NCI-H187 (cell line): ENCODE measurements around the gene TMEM217.
"Not testable (repeated sequence)": the region's sequence is repeated elsewhere in the genome, so short reads cannot be mapped to it uniquely, and the experiment has no call there.

Experiments used
- DNase-seq, 2 experiments: peaks; one replicate each; lab custom pipeline; 2025; lab: John Stamatoyannopoulos, UW

The TMEM217 gene

DNA sequence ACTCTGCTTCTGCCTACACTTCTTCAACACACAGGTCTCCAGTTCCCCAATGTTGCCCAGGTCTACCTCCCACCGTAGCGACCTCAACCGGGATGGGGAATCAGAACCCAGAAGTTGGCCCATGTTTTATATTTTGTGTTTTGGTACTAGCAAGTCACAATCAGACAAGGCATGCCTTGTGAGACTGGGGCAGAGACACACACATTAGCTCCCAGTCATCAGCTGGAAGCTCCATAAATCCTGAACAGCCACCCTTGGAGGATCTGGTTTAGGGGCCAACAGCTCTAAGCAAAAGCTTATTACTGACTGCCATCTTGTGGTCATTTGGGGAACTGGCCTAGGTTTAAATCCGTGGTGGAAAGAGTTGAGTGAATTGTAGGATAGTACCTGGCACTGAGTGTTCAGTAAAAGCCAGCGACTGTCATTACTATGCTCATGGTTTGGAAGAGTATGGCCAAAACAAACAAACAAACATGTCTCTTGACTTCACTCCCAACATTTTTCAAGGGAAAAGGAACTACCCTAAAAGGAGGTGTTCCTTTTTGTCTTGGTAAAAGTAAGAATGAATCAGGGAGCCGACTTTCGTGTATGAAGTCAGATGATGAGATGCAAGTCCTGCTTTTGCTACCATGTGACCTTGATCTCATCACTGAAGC lies 47.5 kb downstream of the TMEM217 start:
- peak; percentile 66 to 73 for DNase-seq

DNA sequence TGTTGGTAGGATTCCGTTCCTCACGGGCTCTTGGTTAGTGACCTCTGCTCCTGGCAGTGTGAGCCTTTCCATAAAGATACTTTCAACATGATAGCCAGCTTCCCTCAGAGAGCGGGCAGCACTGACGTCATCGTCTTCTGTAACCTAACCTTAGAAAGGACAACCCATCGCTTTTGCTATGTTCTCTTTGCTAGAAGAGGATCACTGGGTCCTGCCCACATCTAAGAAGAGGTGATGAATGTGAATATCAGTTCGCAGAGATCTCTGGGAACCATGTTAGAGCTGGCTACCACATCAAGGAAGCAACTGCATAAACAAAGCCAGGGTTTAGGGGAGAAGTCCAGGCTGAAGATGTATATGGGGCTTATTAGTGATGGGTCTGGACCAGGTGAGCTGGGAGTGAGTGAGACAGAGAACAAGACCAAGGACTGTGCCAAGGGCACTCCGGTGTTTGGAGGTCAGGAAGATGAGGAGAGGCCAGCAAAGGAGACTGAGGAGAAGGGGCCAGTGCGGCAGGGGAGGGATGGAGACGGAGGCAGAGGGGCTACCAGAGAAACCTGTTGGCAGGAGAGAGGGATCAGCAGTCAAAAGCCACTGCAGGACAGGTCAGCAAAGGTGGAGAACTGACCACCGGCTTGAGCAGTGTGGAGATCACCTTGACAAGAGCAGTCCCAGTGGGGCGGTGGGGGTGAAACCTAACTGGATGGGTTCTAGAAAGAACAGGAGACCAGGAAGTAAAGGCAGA lies 48.3 kb downstream of the TMEM217 start:
- DNase-seq, result no peak

DNA sequence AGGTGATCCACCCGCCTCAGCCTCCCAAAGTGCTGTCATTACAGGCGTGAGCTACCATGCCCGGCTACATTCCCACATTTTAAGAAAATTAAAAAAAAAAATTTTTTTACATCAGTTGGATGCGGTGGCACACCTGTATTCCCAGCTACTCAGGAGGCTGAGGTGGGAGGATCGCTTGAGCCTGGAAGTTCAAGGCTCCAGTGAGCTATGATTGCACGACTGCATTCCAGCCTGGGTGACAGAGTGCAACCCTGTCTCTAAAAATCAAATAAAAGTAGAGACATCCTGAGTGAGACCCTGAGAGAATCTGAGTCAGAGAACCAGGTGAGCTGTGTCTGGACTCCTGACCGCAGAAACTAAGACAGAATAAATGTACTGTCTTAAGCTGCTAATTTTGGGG lies 49.2 kb downstream of the TMEM217 start:
- DNase-seq, result no peak

DNA sequence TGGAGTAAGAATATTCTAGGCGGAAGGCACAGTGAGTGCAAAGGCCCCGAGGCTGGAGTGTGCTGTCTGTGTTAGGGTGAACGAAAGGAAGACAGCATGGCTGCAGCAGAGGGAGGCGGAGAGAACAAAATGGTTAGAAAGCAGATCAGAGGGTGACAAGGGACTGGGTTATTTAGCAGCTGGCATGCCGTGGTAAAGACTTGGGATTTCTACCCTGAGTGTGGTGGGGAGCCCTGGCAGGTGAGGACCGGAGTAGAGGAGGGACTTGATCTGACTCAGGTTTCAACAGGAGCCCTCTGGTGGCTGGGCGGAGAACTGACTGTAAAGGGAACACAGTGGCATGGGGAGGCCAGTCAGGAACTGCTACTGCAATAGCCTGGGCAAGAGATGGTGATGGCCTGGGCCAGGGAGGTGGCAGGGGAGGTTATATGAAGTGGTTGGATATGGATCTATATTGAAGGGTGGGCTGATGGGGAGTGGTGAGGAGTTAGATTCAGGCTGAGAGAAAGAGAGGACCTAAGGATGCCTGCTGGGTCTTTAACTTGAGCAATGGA lies 50.0 kb downstream of the TMEM217 start:
- peak in 1 of 2 experiments; percentile 40 for DNase-seq

DNA sequence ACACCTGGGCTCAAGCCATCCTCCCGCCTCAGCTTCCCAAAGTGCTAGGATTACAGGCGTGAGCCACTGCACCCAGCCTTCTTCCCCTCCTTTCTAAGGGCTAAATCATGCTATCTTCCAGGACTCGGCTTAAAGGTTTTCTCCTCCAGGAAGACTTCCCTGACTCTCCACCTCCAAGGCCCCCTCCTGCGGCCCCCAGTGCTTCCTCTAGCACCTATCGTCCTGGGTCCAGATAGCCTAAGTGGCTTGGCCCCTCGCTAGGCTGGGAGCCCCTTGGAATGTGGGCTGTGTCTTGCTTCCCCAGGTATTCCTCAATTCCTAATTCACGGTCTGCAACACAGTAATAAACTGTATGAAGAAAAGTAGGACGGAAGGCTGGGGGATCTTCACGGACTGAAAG lies 51.3 kb downstream of the TMEM217 start:
- DNase-seq, result no peak

DNA sequence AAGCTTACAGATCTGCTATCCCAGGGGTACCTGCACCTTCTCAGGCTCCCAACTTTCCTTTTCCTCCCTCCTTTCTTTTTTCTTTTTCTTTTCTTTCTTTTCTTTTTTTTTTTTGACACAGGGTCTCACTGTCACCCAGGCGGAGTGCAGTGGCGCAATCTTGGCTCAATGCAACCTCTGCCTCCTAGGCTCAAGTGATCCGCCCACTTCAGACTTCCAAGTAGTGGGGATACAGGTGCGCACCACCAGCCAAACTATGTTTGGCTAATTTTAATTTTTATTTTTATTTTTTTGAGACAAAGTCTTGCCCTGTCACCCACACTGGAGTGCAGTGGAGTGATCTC lies 52.0 kb downstream of the TMEM217 start:
- DNase-seq, result no peak

DNA sequence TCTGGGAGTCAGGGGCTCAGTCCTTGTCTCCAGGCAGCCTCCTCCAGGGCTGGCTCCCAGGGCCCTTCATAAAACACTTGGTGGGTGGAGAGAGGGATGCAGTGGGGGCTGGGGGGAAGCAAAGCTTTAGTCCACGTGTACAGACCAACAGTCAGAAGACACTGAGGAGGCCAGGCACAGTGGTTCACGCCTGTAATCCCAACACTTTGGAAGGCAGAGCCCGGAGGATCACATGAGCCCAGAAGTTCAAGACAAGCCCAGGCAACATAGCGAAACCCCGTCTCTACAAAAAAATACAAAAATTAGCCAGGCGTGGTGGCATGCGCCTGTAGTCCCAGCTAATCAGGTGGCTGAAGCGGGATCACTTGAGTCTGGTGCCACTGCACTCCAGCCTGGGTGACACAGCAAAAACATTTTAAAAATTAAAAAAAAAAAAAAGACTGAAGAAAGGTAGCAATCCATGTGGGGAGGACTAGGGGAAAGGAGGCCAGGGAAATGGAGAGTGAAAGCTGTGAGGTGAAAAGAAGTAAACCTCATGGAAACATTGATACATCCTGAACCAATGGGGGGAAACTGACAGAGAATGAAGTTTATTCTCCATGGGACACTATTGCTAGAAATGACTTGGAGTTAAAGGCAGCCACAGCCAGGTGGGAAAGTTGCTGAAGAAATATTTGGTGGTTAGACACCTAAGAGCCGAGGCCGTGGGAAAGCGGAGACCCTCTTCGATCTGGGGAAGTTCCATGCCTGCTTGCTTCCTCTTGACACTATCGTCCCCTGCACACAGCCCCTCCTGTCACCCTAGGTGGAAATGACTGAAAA lies 52.6 kb downstream of the TMEM217 start:
- DNase-seq, result no peak

DNA sequence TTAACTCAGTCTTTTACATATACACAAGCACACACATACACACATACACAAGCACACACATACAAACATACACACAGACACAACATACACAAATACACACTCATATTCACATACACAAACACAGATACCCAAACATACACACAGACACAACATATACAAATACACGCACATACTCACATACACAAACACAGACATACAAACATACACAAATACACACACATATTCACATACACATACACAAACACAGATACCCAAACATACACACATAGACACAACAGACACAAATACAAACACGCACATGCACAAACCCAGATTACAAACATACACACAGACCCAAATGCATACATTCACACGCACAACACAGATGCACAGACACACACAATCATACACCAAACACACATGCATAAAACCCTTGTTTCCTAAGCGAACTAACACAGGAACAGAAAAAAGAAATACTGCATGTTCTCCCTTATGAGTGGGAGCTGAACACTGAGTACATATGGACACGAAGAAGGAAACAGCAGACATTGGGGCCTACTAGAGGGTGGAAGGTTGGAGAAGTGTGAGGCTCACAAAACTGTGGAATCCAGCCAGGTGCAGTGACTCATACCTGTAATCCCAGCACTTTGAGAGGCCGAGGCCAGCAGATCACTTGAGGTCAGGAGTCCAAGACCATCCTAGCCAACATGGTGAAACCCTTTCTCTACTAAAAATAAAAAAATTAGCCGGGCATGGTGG lies 53.8 kb downstream of the TMEM217 start:
- no peak for DNase-seq

DNA sequence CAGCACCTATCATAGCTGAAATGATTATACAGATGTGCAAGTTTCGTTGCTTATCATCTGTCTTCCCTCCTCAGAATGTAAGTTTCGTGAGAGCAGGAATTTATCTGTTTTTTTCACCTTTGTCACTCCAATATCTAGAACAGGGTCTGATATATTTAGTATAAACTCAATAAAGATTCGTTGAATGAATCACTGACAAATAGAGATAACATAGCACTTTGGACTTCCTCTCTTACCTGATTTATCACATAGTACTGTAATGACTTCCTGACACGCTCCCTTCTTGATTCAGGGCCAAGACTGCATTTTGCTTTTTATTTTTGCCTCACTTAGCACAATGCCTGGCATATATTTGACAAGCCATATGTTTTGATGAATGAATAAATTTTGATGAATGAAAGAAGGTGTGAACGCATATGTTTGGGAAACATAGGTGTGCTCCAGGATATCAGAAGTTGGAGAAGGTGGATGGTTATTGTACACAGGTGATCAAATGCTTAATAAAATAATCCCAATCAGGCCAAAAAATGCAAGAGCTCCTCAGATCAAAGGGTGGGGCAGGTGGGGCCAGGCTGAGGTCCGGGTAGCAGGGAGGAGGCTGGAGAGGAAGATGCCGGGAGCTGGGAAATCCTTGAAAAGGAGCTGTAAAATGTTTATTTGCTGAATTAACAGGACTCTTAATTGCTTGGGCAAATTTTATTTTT lies 55.0 kb downstream of the TMEM217 start:
- DNase-seq, result no peak

DNA sequence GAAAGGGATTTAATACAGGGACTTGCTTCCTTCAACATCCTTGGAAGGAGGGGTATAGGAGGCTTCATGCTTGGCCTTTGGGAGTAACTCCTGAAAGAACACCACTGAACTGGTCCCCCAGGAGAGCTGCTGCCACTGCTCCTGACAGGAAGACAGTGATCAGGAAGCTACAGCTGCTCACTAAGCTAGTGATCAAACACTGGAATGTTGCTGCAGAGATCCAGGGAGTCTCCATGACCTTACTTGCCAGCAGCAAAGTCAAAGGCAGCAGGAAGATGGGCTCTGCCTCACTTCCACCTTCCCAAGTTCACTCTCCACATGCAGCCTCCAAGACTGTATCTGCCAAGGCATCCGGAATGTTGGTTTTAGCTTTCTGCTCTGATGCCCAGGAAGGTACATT lies 56.2 kb downstream of the TMEM217 start:
- no peak for DNase-seq

DNA sequence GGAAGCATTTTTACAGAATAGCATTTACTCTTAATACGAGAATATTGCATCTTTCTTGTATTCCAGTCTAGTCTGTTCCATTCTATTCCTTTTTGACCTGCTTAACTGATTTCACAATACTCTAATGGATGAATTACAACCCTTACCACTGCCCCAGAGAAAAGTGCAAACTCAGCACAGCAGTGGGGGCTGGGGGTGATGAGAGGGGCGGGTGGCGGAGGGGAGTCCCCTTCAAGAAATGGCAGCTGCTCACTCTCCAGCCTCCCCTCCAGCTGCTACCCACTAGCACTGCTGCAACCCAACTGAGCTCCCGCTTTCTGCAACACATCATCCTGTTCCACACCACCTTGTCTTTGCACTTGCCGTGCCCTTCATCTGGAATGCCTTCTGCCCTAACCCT lies 57.9 kb downstream of the TMEM217 start:
- DNase-seq, result no peak

DNA sequence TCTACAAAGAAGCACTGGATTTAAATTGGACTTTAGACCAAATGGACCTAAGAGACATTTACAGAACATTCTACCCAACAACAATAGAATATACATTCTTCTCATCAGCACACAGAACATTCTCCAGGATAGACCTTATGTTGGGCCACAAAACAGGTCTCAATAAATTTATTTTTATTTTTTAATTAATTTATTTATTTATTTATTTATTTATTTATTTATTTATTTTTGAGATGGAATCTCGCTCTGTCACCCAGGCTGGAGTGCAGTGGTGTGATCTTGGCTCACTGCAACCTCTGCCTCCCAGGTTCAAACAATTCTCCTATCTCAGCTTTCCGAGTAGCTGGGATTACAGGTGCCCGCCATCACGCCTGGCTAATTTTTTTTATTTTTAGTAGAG lies 61.5 kb downstream of the TMEM217 start:
- DNase-seq, result not testable (repeated sequence)

DNA sequence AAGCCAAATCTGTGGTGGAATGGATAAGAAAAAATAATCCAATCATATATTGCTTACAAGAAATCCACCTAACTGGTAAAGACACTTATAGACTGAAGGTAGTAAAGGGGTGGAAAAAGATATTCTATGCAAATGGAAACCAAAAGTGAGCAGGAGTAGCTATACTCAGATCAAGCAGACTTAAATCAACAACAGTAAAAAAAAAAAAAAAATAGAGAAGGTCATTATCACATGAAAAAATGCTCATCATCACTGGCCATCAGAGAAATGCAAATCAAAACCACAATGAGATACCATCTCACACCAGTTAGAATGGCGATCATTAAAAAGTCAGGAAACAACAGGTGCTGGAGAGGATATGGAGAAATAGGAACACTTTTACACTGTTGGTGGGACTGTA lies 63.1 kb downstream of the TMEM217 start:
- not testable (repeated sequence) for DNase-seq

DNA sequence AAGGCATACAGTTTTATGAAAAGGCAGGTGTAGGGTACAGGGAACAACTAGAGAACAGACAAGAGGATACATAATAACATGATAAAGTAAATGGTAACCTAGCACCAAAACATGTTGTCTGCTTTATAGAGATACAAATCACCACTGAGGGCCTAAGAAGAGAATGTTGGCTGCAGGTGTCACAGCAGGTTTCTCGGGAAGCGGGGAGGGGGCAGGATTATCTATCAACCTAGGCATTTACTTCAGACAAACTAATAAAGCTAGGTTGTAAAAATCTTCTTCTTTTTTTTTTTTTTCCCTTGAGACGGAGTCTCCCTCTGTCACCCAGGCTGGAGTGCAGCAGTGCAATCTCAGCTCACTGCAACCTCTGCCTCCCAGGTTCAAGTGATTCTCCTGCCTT lies 65.3 kb downstream of the TMEM217 start:
- no peak for DNase-seq

DNA sequence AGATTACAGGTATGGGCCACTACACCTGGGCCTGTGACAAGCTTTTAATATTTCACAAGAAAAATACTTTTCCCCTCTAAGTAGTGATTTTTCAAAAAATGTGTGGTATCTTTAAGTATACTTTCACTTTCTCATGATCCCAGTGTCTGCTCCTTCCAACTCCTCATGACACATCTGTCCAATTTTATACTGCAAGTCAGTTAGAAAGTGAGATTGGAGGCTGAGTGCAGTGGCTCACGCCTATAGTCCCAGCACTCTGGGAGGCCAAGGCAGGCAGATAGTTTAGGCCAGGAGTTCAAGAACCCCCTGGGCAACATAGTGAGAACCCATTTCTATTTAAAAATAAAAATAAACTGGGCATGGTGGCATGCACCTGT lies 67.8 kb downstream of the TMEM217 start:
- DNase-seq, result no peak

DNA sequence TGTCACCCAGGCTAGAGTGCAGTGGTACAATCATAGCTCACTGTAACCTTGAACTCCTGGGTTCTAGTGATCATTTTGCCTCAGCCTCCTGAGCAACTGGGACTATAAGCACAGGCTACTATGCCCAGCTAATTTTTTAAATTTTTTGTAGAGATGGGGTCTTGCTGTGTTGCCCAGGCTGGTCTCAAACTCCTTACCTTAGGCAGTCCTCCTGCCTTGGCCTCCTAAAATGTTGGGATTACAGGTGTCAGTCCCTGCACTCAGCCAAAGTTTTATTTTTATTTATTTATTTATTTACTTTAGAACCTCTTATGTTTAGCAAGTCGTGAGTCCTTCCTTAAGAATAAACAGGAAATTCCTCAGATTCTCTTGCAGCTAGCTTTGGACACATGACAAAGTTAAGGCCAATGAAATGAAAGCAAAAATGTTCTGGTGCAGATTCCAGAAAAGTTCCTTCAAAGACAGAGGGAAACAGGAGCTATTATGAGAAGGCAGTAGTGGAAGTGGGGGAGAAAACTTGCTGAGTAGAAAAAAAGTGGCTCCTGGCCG lies 68.9 kb downstream of the TMEM217 start:
- DNase-seq, result no peak

DNA sequence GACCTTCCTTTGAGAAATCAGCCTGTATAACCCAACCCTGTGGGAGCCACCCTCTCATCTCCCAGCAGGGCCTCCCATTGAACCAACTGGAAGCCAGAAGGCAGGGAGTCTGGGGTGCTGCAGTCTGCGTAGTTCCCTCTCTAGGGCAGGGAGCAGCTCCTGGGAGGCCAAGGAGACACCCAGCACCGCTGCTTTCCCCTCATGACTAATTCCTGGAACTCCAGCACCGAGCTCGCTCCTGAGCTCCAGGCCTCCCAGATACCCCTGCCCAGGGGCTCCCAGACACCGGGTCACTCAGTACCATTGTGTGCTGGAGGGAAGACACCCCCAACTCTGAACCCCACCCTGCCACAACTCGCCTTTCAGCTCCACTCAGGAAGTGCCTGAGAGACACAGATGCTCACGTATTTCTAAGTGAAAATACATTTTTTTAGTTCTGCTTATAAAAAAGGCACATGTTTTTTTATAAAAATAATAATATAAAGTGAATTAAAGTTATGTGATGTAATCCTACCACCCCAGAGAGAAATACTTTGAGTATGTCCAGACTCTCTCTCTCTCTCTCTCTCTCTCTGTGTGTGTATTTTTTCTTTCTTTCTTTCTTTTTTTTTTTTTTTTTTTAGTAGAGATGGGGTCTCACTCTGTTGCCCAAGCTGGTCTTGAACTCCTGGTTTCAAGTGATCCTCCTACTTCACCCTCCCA lies 70.5 kb downstream of the TMEM217 start:
- DNase-seq, result no peak

DNA sequence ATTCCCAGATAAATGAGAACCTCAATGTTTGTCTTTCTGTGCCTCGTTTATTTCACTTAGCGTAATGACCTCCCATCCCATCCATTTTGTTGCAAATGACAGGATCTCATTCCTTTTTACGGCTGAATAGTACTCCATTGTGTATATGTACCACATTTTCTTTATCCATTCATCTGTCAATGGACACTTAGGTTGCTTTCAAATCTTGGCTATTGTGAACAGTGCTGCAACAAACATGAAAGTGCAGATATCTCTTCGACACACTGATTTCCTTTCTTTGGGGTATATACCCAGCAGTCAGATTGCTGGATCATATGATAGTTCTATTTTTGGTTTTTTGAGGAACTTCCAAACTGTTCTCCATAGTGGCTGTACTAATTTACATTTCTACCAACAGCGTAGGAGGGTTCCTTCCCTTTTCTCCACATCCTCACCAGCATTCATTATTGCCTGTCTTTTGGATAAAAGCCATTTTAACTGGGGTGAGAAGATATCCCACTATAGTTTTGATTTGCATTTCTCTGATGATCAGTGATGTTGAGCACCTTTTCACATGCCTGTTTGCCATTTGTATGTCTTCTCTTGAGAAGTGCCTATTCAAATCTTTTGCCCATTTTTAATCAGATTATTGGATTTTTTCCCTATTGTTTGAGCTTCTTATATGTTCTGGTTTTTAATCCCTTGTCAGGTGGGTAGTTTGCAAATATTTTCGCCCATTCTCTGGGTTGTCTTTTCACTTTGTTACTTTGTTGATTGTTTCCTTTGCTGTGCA lies 71.8 kb downstream of the TMEM217 start:
- not testable (repeated sequence) for DNase-seq

DNA sequence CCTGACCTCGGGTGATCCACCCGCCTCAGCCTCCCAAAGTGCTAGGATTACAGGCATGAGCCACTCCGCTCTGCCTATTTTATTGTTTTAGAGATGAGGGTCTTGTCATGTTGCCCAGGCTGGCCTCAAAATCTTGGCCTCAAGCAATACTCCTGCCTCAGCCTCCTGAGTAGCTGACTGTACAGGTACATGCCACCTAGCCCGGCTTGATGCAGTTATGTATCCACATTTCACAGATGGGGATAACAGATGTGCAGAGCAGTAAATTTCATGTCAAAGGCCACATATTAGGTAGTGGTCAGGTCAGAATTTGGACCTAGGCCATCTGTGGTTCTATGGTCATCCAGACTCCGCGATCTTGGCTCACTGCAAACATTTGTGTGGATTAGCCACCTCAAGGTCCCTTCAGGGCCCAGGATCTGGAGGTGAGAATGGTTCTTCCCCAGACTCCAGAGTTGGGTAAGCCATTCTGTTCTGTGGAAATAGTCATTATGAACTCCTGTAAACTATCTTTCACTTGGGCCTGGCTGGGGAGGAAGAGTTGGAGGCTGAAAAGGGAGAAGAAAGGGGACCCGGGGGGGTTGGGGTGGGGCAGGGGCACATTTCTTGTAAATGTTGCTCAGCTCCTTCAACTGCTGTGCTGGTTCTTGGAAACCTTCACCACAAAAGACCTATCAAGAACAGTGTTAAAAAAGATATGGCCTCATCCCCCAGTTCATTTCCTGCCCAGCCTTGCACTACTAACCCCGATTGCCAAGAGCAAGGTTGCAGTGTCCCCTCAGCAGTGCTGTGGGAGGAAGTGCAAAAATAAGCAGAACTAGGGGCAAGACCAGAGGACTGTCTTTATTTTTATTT lies 75.0 kb downstream of the TMEM217 start:
- DNase-seq, result no peak
